Psoas muscle (tissue), 8 donors: ENCODE measurements around the gene DBX2. TPM values are rescaled to one million over a fixed set of nuclear protein-coding genes. Genes with fewer than 3 reads are reported as not detected.
A peak's percentile ranks its signal among the peaks of the same experiment; 100 is the strongest.

Experiments used
- ATAC-seq, 4 donors: fragments of 200-7000 bp; cut with Tn5 transposase; one replicate each; pipeline ENCODE4 v1.9.1; 2020; ENCODE audit warnings: moderate library complexity in 3 of 4, mild to moderate bottlenecking in 2 of 4
- DNase-seq, 2 donors: peaks; one replicate each; pipeline ENCODE4 v3.0.0-alpha.2; 2020
- H3K27ac ChIP-seq: fragments of 200-600 bp; one replicate; pipeline ENCODE4 v1.8.0; 2022
- H3K27me3 ChIP-seq, 3 donors: fragments of 200-600 bp in 1 of 3; one replicate each; pipeline versions ENCODE4 v1.6.1 to v1.8.0; 2013 to 2022; ENCODE audit warnings: low read length in 2 of 3, mild to moderate bottlenecking in 2 of 3, moderate library complexity in 1 of 3; ENCODE audit not compliant: insufficient read depth in 3 of 3
- H3K36me3 ChIP-seq, 2 donors: fragments of 200-600 bp in 1 of 2; one replicate each; pipeline versions ENCODE4 v1.6.1 to v1.8.0; 2013 to 2022; ENCODE audit warnings: low read depth in 1 of 2, mild to moderate bottlenecking in 1 of 2, moderate library complexity in 1 of 2; ENCODE audit not compliant: insufficient read depth in 1 of 2
- H3K4me1 ChIP-seq: fragments of 200-600 bp; one replicate; pipeline ENCODE4 v1.8.0; 2022
- H3K4me3 ChIP-seq: fragments of 200-600 bp; one replicate; pipeline ENCODE4 v1.8.0; 2022; ENCODE audit warnings: mild to moderate bottlenecking
- H3K9me3 ChIP-seq: fragments of 200-600 bp; one replicate; pipeline ENCODE4 v1.8.0; 2022
- WGBS, 3 donors: extraction: QIAGEN DNeasy Blood & Tissue Kit; methylation state at CpG; one replicate each; pipeline versions ENCODE4 v1.1.6 to v1.1.7; 2013; 5-methylcytosine and 5-hydroxymethylcytosine counted together
- intact Hi-C, 2 donors: fragments of 100-400 bp; cut with DNase I; formaldehyde crosslinking; loops; one replicate each; pipeline versions ENCODE4 v1.11.0 to v1.14.2; 2022
- polyA plus RNA-seq, 3 donors: library from polyadenylated mRNA; stranded (reverse); fragments of 200-250 nt; gene quantifications; one replicate each; pipeline ENCODE4 v1.2.3, GENCODE V29; 2013
- total RNA-seq, 4 donors: library from RNA; stranded (reverse); fragmentation: NEBNext Ultra II Directional in 2 of 4; extraction: Animal tissue kit (Norgen Biotek cat#: 25700) in 2 of 4; gene quantifications; one replicate each; pipeline versions ENCODE4 v1.2.1 to v1.2.4, GENCODE V29; 2021 to 2023
- TF ChIP-seq, protein P1 (sequence below): fragments of 200-600 bp; IDR thresholded peaks from one replicate; pipeline ENCODE4 v1.8.0; 2022; ENCODE audit warnings: antibody characterized with exemption
- donor health status: healthy with polysubstance abuse.
- donor health status: DM: no; HTN: no; CAD: no; lungs with moderate emphysema.
- donor health status: Bipolar disorder and iron deficiency.
- donor health status: healthy.
- donor health status: DM: yes; HTN: yes; CAD: no.
- donor health status: DM: no; HTN: no; CAD: no.
- donor health status: DM: no; HTN: no; CAD: no.
- donor health status: DM: yes; HTN: yes; CAD: no.

The DBX2 gene
- total and polyA plus RNA-seq, 7 donors = 0.04 to 0.20 (median 0.09) TPM; not detected in 3

DNA sequence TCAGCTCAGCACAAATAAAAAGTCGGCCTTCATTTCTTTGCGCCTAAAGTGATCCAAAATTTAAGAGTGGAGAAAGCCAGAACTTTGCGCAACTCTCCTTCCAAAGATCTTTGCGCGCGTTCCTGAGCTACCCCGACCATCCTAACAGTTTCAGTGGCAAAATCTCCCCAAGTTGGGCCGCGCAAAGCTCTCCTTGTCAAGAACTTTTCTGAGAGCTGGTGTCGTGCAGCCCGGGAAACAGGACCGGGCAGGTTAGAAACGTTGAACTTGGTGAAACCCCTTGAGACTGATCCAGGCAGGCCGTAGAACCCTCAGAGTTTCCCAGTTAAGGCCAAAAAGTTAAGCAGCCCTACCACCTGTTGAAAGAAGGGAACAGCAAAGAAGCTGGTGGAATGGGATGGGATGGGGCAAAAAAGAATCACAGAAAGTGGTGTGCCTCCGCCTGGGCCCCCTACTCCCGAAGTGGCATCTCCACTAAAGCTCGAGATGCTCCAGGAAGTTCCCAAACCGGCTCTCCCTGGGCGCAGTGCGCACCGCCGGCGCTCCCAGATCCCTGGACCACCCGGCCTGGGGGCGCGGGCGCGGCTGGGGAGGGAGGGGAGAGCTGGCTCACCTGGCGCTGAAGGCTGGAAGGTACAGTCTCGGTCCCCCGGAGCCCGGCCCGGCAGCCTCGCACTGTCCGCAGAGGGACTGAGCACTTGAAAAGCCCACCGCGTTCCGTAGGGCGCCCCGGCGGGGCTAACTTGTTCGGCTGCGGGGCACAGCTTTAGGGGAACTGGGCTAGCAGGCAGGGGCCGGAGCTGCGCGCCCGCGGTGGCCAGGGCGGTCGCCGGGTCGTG is 768 bp downstream of the DBX2 start:
- Histone ChIP-seq H3K9me3 (no peaks in the 10 kb centered on the region), H3K4me3 (peak overlapping the region; percentile 64), H3K27me3 (peaks cover 4 to 32% (median 14%) of the 10 kb centered on the region in 3 donors), H3K4me1 (no peaks in the 10 kb centered on the region), H3K27ac (no peak overlapping the region), H3K36me3 (no peaks in the 10 kb centered on the region)
- peak in 1 of 2 donors; percentile 47 for DNase-seq
- ATAC-seq = peak in 1 of 4 donors; percentile 47
- 2 to 5% (median 4%) methylated on average over 40 to 52 of the region's 52 CpGs for whole genome bisulfite sequencing, 3 donors
- intact Hi-C loops = no loop called here
- TF ChIP-seq, protein P1, sequence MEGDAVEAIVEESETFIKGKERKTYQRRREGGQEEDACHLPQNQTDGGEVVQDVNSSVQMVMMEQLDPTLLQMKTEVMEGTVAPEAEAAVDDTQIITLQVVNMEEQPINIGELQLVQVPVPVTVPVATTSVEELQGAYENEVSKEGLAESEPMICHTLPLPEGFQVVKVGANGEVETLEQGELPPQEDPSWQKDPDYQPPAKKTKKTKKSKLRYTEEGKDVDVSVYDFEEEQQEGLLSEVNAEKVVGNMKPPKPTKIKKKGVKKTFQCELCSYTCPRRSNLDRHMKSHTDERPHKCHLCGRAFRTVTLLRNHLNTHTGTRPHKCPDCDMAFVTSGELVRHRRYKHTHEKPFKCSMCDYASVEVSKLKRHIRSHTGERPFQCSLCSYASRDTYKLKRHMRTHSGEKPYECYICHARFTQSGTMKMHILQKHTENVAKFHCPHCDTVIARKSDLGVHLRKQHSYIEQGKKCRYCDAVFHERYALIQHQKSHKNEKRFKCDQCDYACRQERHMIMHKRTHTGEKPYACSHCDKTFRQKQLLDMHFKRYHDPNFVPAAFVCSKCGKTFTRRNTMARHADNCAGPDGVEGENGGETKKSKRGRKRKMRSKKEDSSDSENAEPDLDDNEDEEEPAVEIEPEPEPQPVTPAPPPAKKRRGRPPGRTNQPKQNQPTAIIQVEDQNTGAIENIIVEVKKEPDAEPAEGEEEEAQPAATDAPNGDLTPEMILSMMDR = no peak

- ATAC-seq (no peak), DNase-seq (no peak)
- Histone ChIP-seq H3K27ac (no peak overlapping the region), H3K9me3 (no peaks in the 10 kb centered on the region), H3K4me3 (no peak overlapping the region), H3K4me1 (no peaks in the 10 kb centered on the region), H3K27me3 (peaks cover 0 to 6% (median 0%) of the 10 kb centered on the region in 3 donors), H3K36me3 (no peaks in the 10 kb centered on the region)
- intact Hi-C loops = no loop called here
- 70 to 79% (median 70%) methylated on average over 5 of the region's 5 CpGs for WGBS, 3 donors
- TF ChIP-seq, protein P1 = no peak
These were observed 8.3 kb downstream of the DBX2 start for GRCh38 chr12:45042599-45042998.

GRCh38 chr12:45040977-45041376 is 9.9 kb downstream of the DBX2 start:
- ATAC-seq = no peak
- 86 to 94% (median 87%) methylated on average over 2 of the region's 2 CpGs for WGBS, 3 donors
- intact Hi-C loops = no loop called here

GRCh38 chr12:45039757-45040156 is 11.1 kb downstream of the DBX2 start:
- Histone ChIP-seq H3K27ac (no peak overlapping the region), H3K36me3 (no peaks in the 10 kb centered on the region), H3K9me3 (no peaks in the 10 kb centered on the region), H3K27me3 (no peaks in the 10 kb centered on the region), H3K4me3 (no peak overlapping the region), H3K4me1 (no peaks in the 10 kb centered on the region)
- TF ChIP-seq, protein P1 = no peak
- WGBS, 3 donors = 85 to 93% (median 90%) methylated on average over 2 of the region's 2 CpGs
- ATAC-seq = no peak
- intact Hi-C loops = no loop called here
- no peak for DNase-seq

More at GRCh38 chr12:45040977-45041376, 9.9 kb downstream of the DBX2 start:
- Histone ChIP-seq H3K4me1 (no peaks in the 10 kb centered on the region), H3K4me3 (no peak overlapping the region), H3K9me3 (no peaks in the 10 kb centered on the region), H3K36me3 (no peaks in the 10 kb centered on the region), H3K27ac (no peak overlapping the region), H3K27me3 (no peaks in the 10 kb centered on the region)
- TF ChIP-seq, protein P1 = no peak
- DNase-seq = no peak
